Liver (tissue), 3 donors: ENCODE data around the gene EVPLL.

Source experiments
- ATF3 ChIP-seq: IDR thresholded peaks from 2 replicates; pipeline ENCODE4 v1.6.1; 2016; ENCODE audit warnings: antibody characterized with exemption
- CTCF ChIP-seq: fragments of 150-350 bp; IDR thresholded peaks from 2 replicates; pipeline ENCODE4 v1.5.1; 2017; ENCODE audit warnings: improper control_type of control experiment, low read depth, low read length; ENCODE audit not compliant: missing input control
- FOXA1 ChIP-seq: IDR thresholded peaks from 2 replicates; pipeline ENCODE4 v1.6.1; 2016; ENCODE audit warnings: antibody characterized with exemption
- MAX ChIP-seq: IDR thresholded peaks from 2 replicates; pipeline ENCODE4 v1.6.1; 2016; ENCODE audit warnings: antibody characterized with exemption
- REST ChIP-seq: IDR thresholded peaks from 2 replicates; pipeline ENCODE4 v1.6.1; 2016; ENCODE audit warnings: antibody characterized with exemption, mild to moderate bottlenecking
- RXRA ChIP-seq, 2 donors: IDR thresholded peaks; 2 replicates each; pipeline ENCODE4 v1.6.1; 2017 to 2018; ENCODE audit warnings: antibody characterized with exemption in 2 of 2, mild to moderate bottlenecking in 1 of 2
- SP1 ChIP-seq: IDR thresholded peaks from 2 replicates; pipeline ENCODE4 v1.6.1; 2018; ENCODE audit warnings: antibody characterized with exemption, mild to moderate bottlenecking
- TAF1 ChIP-seq: conservative IDR thresholded peaks from 2 replicates; pipeline ENCODE4 v1.6.1; 2016; ENCODE audit warnings: antibody characterized with exemption, mild to moderate bottlenecking
- YY1 ChIP-seq: IDR thresholded peaks from 2 replicates; pipeline ENCODE4 v1.6.1; 2016; ENCODE audit warnings: antibody characterized with exemption, mild to moderate bottlenecking
- ZBTB33 ChIP-seq: IDR thresholded peaks from 2 replicates; pipeline ENCODE4 v1.6.1; 2016; ENCODE audit warnings: antibody characterized with exemption
- donor health status: healthy.
- donor health status: healthy.

- no peak for TF ChIP-seq CTCF
- TF ChIP-seq MAX: no peak
- TF ChIP-seq ZBTB33: no peak
- TF ChIP-seq TAF1: peak; percentile 34
- no peak for TF ChIP-seq ATF3
- no peak for TF ChIP-seq RXRA (IDR thresholded peaks at IDR 0.05)
- TF ChIP-seq YY1: peak; percentile 24
- TF ChIP-seq FOXA1: no peak
- TF ChIP-seq REST: no peak
- TF ChIP-seq SP1: no peak
Observed at GRCh38 chr17:18361837-18362697, 15.5 kb upstream of the EVPLL start.
